Activated CD4-positive, CD25-positive, alpha-beta regulatory T cell treated with anti-CD3 and anti-CD28 coated beads, Interleukin-2, amount 50 U/mL, for 16 hours (primary cell): ENCODE measurements around the gene LAYN.

Experiments used
- DNase-seq: peaks from one replicate; pipeline ENCODE4 v3.0.0-alpha.2; 2020; ENCODE audit warnings: low read depth, low spot score

LAYN gene

DNA sequence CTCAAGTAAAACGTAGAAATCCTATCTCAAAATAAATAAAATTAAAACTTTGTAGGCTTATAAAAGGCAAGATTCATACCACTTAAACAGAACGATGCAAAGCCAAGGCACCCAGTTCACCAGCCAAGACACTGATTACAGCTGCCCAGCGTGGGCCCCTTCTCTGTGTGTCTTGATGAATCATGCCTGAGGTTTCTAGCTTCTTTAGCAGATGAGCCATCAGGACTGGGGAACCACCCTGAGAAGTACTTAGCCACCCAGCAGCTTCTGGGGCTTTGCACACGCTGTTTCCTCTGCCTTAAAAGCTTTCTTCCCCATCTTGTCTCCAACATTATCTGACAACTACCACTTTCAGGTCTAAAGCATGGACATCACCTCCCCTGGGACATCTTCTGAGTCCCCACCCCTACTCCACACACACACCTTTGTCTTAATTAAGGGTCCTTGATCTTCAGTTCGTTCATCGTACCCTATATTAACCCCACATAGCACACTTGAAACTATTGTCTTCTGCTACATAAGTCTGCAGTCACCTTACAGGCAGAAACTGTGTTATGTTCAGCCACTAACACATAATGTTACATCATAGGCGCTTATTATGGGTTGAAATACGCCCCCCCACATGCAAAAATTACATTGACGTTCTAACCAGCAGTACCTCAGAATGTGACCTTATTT lies 8.7 kb upstream of the LAYN start:
- DNase-seq = peak; percentile 27

GRCh38 chr11:111532365-111532709 lies 8.2 kb upstream of the LAYN start:
- no peak for DNase-seq

DNA sequence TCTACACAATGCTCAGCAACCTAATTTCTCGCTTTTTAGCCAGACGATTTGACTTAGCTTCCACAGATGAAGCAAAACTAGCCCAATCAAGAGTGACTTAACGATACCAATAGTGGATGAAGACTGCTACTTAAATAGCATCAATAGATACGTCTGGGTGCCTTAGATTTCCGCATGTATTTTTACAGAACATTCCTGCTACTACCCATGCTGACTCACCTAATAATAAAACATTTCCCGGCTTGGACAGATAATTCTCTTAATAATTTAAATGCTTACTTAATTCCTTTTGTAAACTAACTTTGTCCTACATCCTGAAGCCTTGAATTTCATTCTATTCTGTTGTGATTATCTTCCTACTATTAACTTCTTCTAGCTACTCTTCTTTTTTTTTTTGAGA lies 5.2 kb upstream of the LAYN start:
- DNase-seq = no peak

DNA sequence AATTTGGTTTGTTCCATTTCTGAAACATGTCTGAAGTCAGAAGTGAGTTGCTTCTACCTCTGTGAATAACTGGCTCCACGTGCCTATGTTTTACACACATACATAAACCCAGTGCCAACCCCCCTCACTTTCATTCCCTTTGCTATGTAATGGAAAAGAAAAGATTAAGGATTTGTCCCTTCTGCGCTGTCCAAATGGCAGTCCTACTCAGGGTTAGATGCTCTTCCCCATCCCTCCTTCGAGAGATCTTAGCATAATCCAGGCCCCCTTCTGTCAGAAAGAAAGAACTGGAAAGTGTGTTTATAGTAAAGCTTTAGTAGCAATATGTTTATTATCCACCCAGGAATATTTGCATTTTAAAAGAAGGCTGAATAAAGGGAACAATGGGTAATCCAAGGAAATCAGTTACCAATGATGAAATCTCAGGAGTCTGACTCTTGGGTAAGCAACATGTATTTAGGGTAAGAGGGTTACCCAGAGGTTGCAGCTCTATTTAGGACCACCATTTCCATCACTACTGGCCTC lies 3.1 kb upstream of the LAYN start:
- DNase-seq = no peak

DNA sequence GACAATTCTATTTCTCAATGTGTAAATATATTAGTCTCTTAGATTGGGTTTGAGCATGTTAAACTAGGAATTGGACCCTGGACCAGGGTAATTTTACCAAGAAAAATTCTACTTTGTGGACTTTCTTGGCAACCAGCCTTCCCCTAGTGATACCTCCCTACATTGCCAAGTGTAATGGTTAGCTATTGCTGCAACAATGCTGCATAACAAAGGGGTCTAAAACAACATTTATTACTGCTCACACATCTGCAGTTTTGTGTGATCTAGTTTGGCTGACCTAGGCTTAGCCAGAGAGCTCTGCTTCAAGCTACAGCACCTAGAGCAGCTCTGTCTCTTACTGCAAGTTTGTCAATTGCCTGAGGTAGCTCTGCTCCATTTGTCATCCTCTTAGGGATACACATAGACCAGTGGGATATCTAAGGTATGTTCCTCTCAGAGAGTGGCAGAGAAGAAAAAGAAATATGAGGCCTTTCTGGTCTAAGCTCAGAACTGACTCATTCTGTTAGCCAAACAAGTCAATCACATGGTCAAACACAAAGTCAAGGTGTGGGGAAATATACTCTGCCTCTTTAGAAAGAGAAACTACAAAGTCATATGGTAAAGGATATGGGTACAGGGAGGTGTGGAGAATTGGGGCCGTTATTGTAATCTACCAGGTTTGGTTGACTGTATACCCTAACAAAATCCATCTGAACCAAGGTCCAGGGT lies 2.0 kb upstream of the LAYN start:
- DNase-seq = no peak

DNA sequence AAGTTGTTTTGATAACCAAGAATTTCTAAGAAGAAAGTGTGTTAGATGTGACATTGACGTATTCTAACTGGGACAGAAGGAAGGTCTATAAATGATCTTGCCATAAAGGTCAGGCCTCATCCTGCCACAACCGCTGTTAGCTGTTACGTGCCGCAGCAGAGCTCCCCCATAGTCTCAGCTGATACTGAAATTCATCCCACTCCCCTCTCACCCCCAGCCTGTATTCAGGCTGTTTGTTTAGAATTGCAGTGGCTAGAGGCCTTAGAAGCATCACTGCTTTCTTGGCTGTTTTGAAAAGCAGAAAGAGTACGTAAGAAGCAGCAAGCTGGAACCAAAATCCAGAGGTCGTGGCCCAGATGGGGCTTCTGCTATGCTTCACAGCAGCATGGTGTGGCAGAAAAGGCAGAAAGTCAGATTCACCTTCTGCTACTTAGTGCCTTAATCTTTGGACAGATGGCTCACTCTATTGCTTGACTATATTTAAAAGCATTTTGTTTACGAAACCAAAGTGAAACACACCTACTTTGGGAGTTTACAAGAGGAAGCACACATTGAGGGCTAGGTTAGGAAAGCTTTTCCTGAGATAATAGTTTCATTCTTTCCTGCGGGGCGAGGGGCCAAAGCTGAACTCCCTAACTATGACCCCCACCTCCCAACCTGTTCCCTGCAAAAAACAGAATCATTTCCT lies 950 bp upstream of the LAYN start:
- no peak for DNase-seq

DNA sequence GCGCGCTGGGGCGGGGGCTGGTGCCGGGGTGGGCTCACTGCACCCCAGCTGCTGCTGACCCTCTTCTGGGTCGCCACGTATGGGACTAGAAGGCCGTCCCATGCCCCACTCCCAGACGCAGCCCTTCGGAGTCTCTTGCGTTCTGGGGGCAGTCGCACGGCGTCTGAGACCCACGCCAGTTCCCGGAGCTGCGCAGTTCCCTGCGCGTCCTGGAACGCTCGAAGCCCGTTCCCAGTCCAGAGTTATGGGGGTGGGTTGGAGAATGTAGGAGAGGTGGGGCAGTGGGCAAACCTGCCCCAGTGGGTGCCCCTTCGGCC lies 375 bp downstream of the LAYN start:
- DNase-seq = no peak

- DNase-seq = no peak
These were observed 938 bp downstream of the LAYN start for GRCh38 chr11:111541254-111542061.

DNA sequence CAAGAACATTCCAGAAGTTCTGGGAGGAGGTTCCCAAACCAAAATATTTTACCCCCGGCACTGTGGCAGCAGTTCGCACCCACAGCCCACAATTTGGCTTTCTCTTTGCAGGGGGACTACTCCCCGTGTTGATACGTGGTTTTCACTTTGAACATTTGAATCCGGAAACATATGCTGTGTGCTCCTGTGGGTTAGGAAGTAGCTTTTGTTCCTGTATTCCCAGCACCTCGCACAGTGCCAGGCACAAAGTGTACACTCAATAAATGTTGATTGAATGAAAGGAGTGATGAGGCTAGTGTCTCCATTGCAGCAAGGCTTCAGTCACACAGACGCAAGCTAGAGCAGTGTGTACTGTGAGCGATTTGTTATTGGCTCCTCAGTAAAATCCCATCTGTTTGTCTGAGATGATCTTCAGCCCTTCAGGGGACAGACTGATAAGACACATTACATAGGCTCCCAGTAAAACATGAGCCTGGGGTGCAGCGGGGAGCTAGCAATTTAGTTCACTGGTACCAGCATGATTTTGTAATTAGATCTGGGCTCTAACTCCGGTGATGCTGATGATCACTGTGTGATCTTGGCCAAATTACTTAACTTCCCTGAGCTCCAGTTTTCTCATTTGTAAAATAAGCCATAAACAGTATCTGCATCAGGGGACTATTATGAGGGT lies 2.2 kb downstream of the LAYN start:
- no peak for DNase-seq

DNA sequence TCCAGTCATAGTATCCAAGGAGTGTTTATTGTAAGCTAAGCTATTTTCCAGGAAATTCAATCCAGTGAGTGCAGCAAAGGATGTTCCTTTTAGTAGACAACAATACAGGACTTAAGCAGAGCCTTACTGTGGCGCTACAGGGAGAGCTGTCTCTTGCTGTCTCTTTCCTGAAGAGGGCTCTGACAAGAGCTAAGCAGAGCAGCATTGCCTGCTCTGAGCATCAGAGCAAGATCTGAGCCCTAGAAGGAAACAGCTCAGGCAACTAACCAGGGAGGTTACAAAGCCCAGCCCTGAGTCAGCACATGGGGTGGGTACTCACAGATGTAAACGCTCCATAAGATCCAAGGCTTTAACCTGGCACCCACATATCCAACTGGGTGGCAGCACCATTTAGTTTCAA lies 8.0 kb downstream of the LAYN start:
- DNase-seq = no peak

GRCh38 chr11:111549196-111549868 lies 8.8 kb downstream of the LAYN start:
- no peak for DNase-seq

GRCh38 chr11:111549869-111550203 lies 9.3 kb downstream of the LAYN start:
- DNase-seq = no peak

- DNase-seq = no peak
These were observed 9.7 kb downstream of the LAYN start for GRCh38 chr11:111550258-111550657.

DNA sequence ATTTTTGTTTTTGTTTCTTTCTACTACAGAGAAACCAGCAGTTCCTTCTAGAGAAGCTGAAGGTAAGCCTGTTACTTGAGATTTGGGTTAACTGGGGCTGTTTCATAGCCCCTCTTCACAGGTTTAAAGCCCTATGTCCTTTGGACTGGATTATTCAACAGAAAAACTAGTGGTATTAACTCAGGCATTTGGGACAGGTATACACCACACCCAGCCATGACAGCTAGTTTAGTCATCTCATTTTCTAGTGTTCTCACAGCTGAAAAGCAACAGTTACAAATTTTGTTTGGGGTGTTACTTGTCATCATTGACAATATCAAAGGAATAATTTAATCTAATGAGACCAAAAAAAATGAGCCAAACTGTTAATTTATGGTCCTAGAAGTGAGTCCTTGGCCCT lies 14.0 kb downstream of the LAYN start:
- DNase-seq = no peak

DNA sequence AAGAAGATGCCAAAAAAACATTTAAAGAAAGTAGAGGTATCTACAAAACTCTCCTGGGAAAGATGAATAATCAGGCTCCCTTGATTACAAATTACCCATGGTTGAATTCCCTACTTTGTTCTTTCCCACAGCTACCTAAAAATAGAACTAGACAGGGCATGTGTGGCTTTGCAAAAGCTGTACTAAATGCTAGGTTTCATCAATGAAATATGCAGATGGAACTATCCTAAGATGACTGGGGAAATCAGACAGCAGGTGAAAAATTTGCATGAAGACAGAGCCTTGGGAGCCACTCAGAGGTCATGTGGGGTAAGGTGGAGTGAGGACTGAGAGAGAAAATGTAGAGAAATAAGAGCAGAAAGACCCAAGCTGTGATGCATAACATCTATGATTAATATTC lies 14.7 kb downstream of the LAYN start:
- no peak for DNase-seq

DNA sequence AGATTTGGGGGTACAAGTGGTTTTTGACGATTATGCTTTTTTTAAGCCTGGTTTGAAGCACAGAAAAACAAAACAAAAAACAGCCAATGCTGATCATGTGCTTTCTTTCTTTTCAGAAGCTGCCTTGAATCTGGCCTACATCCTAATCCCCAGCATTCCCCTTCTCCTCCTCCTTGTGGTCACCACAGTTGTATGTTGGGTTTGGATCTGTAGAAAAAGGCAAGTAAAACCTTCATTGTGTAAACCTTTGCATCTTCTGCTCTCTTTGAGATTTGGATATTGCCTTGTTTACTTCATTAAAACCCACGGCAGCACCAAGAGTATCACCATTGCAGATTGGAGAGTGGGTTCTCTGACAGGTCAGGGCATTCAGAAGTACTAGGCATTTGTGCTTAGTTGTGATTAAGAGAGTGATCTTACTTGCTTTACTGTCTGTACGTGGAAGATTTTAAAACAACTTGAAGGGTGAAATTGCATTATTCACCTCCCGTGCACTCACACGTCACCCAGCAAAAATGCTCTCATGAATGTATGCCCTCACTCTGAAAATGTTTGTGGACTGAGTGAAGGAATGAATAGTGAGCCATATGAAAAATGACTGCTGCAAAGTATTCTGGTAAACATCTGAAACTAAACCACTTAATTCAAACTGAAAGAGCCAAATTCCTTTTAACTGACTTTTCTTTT lies 17.0 kb downstream of the LAYN start:
- DNase-seq = no peak

DNA sequence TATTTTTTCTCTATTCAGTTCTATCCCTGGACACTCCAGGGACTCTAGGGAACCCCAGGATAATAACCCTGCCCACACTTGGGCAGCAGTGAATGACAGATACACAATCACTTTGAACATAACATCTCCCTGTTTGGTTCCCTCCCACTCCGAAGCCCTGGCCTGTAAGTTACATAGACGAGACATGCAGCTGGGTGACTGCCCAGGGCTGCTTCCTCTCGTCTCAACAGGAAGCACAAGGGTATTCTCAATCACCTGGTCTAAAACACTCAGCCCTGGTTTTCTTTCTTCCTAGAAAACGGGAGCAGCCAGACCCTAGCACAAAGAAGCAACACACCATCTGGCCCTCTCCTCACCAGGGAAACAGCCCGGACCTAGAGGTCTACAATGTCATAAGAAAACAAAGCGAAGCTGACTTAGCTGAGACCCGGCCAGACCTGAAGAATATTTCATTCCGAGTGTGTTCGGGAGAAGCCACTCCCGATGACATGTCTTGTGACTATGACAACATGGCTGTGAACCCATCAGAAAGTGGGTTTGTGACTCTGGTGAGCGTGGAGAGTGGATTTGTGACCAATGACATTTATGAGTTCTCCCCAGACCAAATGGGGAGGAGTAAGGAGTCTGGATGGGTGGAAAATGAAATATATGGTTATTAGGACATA lies 19.4 kb downstream of the LAYN start:
- DNase-seq = no peak

GRCh38 chr11:111560800-111561199 lies 20.3 kb downstream of the LAYN start:
- no peak for DNase-seq

DNA sequence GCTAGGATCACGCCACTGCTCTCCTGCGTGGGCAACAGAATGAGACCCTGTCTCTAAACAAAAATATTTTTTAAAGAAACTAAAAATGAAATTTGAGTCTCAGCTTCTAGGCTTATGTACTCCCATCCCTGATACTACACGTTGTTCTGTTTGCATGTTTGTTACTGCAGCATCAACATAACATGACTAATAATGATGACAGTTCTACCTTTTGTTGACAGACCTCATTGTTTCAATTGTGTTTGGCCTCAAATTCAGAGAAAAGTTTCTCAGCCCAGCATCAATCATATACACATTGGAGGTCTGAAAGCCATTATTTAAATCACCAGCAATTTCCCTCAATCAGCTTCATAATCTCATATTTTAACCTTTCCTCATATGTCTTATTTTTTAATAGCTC lies 20.8 kb downstream of the LAYN start:
- no peak for DNase-seq

DNA sequence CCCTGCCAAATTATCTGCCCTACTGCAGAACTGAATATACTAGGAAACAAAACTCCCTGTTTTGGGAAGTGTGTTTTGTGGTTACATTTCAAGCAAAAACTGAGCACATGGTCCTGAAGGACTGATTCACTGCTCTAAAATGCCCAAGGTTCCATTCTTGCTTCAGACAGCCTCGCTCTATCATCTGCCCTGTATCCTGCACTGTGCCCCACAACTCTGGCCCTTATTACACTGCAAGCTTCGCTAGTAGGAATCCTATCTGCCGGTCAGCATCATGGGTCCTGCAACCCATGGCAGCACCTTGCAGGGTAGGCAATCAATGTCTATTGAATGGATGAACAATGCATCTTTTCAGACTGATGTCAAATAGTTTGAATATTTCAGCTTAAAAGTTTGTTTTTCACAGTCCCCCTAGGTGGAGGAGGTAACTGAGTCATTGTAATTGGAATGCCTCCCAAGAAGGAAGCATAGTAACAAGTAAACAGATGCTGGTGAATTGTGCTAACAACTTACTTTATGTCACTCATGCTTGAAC lies 21.3 kb downstream of the LAYN start:
- no peak for DNase-seq
